Stimulated activated CD8-positive, alpha-beta memory T cell treated with anti-CD3 and anti-CD28 coated beads, Interleukin-4, amount 100 ng/mL, for 48 hours (primary cell): Measurements from ENCODE around the gene MVB12B.
"Not testable (repeated sequence)": the region's sequence is repeated elsewhere in the genome, so short reads cannot be mapped to it uniquely, and the experiment has no call there.

Experiments used
- DNase-seq: peaks from one replicate; pipeline ENCODE4 v3.0.0-alpha.2; 2020

The MVB12B gene, protein sequence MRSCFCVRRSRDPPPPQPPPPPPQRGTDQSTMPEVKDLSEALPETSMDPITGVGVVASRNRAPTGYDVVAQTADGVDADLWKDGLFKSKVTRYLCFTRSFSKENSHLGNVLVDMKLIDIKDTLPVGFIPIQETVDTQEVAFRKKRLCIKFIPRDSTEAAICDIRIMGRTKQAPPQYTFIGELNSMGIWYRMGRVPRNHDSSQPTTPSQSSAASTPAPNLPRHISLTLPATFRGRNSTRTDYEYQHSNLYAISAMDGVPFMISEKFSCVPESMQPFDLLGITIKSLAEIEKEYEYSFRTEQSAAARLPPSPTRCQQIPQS

GRCh38 chr9:126326228-126327005 is at the start of gene MVB12B:
Gene MVB12B, plus strand, starts transcription at chr9:126326829. Its CDS starts 101 bp downstream, at chr9:126326930.
- peak; percentile 50 for DNase-seq

DNA sequence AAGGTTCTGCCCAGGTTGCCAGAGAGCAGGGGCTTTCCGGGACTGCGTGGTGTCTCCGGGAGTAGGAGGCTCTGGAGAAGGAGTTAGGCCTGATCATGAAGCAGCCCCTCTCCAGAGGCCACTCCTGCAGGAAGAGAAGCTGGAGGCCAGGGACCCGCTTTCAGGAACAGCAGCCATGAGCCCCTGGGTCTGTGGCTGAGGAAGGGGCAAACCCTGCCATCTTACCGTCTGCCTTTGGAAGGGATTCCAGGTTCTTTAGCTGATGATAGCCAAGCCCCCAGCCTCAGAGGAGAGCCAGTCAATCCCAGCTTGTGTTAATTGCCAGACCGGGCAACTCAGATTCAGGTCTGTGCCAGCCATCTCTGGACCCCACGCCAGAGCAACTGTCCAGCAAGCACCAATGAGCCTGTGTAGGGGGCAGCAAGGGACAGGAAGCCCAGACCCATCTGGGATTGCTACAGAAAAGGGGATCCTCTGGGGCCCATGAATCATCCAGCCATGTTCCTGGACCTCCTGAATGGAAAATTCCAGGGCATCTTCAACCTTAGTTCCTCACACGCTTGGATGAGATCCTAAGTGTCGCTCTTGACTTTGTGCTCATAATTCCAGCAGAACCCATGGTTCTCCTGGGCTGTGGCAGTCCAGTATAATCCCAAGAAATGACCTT is 42.7 kb upstream of the MVB12B start:
- DNase-seq, result no peak

GRCh38 chr9:126285652-126286051 is 41.0 kb upstream of the MVB12B start:
- DNase-seq, result not testable (repeated sequence)

DNA sequence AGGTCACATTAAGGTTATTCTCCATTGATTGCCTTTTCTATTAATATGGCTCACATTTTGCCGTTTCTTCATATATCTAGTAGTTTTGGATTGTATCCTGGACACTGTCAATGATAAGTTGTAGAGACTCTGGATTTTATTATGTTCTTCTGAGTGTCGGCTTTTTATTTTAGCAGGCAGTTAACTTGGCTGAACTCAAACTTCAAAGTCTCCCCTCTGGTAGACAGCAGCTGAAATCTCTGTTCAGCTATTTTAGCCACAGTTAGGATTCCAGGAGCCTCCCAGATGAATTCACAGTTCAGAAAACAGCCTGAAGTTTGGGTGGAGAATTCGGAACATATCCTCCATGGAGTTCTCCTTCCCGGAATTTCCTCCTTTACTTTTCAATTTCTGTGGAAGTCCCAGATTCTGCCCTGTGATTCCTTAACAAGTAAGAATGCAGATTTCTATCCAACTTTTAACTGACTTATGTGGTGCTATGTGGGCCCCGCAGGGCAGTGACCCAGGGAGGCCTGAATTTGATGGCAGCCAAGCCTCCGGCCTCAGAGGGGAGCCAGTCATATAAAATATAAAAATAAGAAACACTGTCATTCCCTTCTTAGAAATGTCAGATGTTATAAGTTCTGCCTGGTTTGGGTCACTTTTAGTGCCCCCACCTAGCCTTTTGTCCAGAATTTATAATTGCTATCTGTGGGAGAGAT is 39.3 kb upstream of the MVB12B start:
- no peak for DNase-seq

DNA sequence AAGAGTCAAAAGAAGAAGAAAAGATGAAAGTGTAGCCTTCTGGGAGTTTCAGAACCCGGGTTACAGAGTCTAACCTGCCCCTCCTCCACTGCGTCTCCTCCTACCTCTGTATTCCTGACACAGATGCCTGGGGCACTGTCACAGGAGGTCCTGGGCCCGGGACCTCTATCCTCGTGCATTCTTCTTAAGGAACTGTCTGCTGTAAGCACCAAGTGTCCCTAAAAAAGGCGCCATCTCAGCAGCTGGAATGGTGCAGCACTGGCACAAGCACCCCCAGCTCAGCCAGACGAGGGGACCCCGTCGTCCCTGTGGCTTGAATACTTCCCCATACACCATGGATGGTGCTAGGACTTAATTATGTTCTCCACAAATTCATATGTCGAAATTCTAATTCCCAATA is 35.8 kb upstream of the MVB12B start:
- no peak for DNase-seq

DNA sequence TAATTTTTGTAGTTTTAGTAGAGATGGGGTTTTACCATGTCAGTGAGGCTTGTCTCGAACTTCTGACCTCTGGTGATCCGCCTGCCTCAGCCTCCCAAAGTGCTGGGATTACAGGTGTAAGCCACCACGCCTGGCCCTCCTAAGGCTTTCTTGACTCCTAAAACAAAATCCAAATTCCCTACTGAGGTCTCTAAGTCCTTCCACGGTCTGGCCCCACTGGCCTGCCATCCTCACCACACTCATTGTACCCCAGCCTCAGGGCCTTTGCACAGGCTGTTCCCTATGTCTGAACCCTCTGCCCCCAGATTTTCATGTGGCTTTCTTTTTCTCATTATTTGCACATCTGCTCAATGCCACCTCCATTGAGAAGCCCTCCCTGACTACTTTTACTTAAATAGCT is 34.7 kb upstream of the MVB12B start:
- DNase-seq, result no peak

DNA sequence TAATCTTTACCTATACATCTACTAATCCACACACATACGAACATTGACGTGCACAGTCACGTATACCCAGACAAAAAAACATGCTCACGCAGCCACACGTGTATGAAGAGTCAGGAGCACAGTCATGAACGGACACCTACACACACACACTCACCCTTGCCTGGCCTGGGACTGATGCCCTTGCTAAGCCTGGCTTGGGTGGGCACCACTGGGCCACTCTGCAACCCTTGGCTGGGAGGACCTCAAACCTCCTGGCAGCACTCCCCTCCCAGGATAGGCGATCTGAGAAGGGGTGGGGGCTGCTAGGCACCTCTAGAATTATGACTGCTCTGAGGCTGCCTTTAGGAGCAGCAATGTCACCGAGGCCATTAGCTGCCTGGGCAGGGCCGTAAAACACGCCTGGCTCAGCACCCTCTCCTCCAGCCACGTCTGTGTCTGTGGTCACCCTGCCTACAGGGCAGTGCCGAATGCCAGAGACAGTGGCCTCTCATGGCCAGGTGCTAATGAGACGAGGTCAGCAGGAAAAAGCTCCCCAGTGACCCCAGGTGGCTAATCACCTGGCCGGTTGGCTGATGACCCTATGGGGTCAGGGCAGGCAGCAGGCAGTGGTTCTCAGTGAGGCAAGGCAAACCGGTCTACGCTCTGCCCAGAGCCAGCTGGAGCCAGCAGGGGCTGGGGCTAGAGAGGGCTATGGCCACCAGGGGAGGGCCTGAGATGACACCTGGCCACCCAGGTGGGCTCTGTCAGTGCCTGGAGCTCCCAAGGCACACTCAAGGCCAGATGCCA is 33.7 kb upstream of the MVB12B start:
- DNase-seq, result no peak

- DNase-seq, result peak; percentile 45
Observed at GRCh38 chr9:126293522-126293889, 33.1 kb upstream of the MVB12B start.

GRCh38 chr9:126294331-126295081 is 32.1 kb upstream of the MVB12B start:
- no peak for DNase-seq

- no peak for DNase-seq
Observed at GRCh38 chr9:126295082-126295477, 31.5 kb upstream of the MVB12B start.

DNA sequence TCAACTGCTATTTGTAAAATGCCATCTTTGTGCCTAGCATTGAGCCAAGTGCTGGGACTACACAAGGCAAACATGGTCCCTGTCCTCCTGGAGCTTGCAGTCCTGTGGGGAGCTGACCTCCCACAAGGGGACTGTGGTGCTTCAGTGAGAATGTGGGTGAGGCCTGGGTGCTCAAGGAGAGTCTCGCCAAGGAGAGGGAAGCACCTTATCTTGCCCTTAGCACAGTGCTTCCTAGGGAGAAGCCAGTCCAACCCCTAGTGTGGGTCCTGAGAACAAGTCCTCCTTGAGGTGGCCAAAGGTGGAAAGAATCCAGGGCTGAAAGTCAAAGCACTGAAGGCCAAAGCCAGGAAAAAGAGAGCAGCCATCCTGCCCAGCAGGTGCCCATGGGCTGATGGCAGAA is 31.1 kb upstream of the MVB12B start:
- no peak for DNase-seq

DNA sequence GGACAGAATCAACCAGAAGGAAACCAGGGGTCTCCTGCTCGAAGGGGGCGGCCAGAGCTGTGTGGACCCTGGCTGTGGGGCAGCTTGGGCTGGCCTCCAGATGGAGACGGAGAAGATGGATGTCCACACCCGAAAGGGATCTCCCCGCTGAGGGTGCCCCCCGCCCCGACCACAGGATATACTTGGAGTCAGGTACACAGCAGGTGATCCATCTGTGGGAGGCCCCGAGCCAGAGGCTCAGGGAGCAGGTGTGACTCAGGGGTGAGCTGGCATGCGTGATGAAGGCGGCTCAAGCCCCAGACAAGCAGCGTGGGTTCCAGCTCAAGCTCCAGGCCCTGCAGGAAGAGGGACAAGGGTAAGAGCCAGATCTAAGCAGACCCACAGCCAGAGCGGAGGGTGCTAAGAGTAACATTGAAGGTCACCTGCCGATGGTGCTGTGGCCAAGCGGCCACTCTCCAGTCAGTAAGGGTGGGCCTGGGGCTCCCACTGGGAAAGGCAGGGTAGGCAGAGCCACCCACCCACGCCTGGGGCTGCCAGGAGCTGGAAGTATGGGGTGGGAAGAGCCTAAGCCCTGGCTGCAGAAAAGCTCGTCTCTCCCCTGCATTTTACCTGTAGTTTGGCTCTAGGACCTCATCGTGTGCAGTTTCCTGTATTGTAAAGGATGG is 30.6 kb upstream of the MVB12B start:
- DNase-seq, result no peak

DNA sequence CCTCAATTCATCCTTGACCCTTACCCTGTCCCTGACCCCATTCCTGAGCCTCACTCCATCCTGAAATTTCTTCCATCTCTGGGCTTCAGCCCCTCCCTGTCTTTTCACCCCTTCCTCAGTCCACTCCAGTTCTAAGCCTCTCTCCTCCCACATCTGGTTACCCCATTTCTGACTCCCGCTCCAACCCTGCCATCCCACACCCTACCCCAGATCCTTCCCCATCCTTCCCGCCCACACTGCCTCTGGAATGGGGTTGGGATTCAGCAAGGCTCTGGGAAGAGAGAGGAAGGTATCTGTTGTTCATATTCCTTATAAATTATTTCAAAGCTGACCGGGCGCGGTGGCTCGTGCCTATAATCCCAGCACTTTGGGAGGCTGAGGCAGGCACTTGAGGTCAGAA is 29.9 kb upstream of the MVB12B start:
- DNase-seq, result no peak

GRCh38 chr9:126297661-126298060 is 29.0 kb upstream of the MVB12B start:
- no peak for DNase-seq

- DNase-seq, result no peak
Observed at GRCh38 chr9:126298063-126298801, 28.4 kb upstream of the MVB12B start.

DNA sequence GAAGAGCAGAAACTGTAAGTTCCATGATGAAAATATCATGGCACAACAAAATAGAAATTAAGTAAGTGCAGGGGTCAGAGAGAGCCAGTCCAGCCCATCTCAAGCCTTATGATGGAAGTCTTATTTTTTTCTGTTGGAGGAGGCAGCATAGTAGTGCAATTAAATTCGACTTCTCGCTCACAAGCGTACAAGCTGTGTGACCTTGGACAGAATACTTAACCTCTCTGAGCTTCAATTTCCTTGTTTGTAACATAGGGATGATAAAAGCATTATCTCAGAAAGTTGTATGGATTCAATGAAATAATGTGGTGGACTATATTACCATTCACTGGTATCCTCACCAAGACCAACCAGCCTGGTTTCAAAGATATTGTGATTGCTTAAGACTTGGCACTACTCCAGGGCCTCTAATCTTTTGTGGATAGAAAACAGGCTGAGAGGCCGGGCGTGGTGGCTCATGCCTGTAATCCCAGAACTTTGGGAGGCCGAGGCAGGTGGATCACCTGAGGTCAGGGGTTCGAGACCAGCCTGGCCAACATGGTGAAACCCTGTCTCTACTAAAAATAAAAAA is 26.8 kb upstream of the MVB12B start:
- DNase-seq, result no peak

DNA sequence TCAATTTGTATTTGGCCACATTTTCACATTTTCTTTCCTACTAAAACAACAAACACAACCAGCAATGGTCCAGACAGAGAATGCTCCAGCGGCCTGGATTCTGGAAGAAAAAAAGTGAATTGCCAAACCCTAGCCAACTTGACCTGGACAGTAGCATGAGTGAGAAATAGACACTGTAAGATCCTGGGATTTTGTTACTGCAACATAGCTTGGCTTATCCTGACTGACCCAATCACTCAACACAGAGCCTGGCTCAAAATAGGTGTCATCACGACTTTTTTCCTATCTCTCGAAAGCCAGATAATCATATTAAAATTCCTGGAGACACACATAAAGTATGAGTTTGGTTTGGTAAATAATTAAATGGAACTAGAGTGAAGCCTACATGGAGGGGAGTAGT is 25.4 kb upstream of the MVB12B start:
- DNase-seq, result no peak

DNA sequence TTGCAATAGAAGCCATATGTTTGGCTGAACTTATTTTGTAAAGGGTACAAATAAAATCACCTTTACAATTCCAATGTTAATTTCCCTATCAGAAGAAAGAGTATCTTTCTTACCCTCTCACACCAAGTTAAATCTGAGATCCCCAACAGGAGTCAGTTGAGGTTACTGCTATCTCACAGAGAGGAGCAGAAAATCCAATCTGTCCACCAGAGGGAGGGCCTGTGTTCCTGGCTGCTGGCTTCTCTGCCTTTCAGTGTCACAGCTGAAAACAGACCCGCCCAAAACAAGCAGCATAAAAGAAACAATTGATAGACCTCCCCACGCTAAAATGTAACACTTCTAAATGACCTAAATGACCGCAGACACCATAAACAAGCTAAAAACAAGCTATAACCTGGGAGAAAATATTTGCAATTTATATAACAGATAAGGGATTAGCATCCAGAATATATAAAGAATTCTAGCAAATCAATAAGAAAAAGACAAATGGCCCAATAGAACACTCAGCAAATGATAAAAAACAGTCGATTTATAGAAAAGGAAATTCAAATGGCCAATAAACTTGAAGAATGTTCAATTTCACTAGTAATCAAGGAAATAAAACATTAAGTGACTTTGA is 24.5 kb upstream of the MVB12B start:
- peak; percentile 46 for DNase-seq

DNA sequence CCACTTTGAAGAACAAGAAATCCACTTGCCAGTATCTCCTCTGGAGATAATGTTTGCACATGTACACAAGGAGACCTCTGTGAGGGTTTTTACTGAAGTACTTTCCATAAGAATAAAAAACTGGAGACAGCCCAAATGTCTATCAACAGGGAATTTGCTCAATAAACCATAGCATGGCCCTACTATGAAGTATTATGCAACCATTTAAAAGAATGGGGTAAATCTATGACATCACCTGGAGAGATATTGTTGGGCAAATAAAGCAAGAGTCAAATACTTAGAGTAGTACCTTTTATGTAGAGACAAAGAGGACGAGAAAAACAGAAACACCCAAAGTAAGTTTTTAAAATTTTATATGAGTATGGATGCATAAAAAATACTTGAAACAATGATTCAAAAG is 23.9 kb upstream of the MVB12B start:
- DNase-seq, result no peak

GRCh38 chr9:126303488-126303887 is 23.1 kb upstream of the MVB12B start:
- DNase-seq, result no peak
